Right atrium auricular region (tissue), 2 donors: Measurements from ENCODE around the gene CYB561D2. TPM values are rescaled to one million over a fixed set of nuclear protein-coding genes. Genes with fewer than 3 reads are reported as not detected.

Source experiments
- DNase-seq: peaks from one replicate; pipeline ENCODE4 v3.0.0-alpha.2; 2019; ENCODE audit warnings: low spot score
- H3K27ac ChIP-seq, 2 donors: fragments of 200-600 bp; sonication (generic); 1 replicate in 1 of 2; 2 replicates in 1 of 2; pipeline ENCODE4 v1.5.1; 2016 to 2019
- H3K27me3 ChIP-seq, 2 donors: fragments of 200-600 bp; sonication (generic); one replicate each; pipeline versions ENCODE4 v1.5.1 to v1.6.0; 2017 to 2019
- H3K36me3 ChIP-seq: fragments of 200-600 bp; sonication (generic); one replicate; pipeline ENCODE4 v1.5.1; 2016
- H3K4me1 ChIP-seq, 2 donors: fragments of 200-600 bp; sonication (generic); one replicate each; pipeline versions ENCODE4 v1.5.1 to v1.6.0; 2017 to 2019
- H3K4me3 ChIP-seq, 2 donors: fragments of 200-600 bp; sonication (generic); 1 replicate in 1 of 2; 2 replicates in 1 of 2; pipeline ENCODE4 v1.5.1; 2017 to 2019; ENCODE audit warnings: mild to moderate bottlenecking in 1 of 2, moderate library complexity in 1 of 2
- H3K9me3 ChIP-seq, 2 donors: fragments of 200-600 bp; sonication (generic); one replicate each; pipeline ENCODE4 v1.5.1; 2019
- total RNA-seq, 2 donors: library from RNA; depleted of rRNA; stranded (reverse); fragments of >200 nt; gene quantifications; one replicate each; pipeline ENCODE4 v1.1.0, GENCODE V29; 2016
- TF ChIP-seq, protein P1 (sequence below), 2 donors: fragments of 200-600 bp; sonication (generic); IDR thresholded peaks; one replicate each; pipeline ENCODE4 v1.5.1; 2019; ENCODE audit warnings: antibody characterized with exemption in 2 of 2

CYB561D2 gene
- total RNA-seq, 2 donors from 2014 or later = 11.7 to 11.9 TPM

DNA sequence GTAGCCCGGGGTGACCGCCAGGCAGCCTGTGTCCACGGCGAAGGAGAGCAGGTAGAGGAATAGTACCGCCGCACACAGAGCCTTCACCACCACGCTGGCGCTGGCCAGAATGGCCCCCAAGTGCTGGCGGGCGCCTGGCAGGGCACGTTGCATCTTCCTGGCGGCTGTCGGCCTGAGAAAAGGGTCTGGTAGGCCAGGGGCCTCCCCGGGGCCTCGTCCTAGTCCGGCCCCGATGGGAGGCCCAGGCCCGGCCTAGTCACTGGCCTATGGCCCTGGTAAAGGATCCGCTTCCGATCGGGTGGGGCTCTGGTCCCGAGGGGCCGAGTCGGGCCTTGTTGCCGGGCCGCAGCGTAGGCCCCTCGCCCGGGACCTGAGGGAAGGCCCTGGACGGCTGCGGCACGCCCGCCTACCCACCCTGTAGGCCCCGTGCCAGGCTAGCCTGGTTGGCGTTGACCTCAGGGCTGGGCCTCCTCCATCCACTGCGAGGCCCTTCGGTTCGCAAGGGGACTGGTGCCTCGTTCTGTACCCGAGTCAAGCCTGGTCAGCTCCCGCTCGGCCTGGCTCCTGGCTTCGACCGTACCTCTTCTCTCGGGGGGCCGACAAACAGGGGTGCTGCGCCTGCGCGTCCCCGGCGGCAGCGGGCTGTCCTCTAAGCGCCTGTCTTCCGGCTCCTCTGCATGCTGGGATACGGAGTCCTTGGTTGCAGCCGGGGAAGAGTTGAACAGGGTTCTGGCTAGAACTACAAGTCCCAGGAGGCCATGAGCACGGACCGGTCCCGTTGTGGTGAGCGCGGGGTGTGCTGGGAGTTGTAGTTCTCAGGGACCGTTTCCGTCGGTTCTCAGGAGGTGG is 8.5 kb downstream of the CYB561D2 start, which contains the start of gene TMEM115:
TMEM115 (minus strand) TSS at position 611 of the 849 bp plus-strand sequence; CDS start at position 153, 458 bp downstream.
- TF ChIP-seq, protein P1, sequence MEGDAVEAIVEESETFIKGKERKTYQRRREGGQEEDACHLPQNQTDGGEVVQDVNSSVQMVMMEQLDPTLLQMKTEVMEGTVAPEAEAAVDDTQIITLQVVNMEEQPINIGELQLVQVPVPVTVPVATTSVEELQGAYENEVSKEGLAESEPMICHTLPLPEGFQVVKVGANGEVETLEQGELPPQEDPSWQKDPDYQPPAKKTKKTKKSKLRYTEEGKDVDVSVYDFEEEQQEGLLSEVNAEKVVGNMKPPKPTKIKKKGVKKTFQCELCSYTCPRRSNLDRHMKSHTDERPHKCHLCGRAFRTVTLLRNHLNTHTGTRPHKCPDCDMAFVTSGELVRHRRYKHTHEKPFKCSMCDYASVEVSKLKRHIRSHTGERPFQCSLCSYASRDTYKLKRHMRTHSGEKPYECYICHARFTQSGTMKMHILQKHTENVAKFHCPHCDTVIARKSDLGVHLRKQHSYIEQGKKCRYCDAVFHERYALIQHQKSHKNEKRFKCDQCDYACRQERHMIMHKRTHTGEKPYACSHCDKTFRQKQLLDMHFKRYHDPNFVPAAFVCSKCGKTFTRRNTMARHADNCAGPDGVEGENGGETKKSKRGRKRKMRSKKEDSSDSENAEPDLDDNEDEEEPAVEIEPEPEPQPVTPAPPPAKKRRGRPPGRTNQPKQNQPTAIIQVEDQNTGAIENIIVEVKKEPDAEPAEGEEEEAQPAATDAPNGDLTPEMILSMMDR (IDR thresholded peaks at IDR 0.05) = no peak
- Histone ChIP-seq H3K27ac (peak within 1 kb of the TSS; percentile 89 to 90), H3K27me3 (no peaks in the 10 kb centered on the region), H3K36me3 (peaks cover 19% of the 10 kb centered on the region), H3K4me1 (peaks cover 0 to 52% of the 10 kb centered on the region in 2 donors), H3K4me3 (peak within 1 kb of the TSS; percentile 78 to 90), H3K9me3 (no peaks in the 10 kb centered on the region)
- peak; percentile 97 for DNase-seq

DNA sequence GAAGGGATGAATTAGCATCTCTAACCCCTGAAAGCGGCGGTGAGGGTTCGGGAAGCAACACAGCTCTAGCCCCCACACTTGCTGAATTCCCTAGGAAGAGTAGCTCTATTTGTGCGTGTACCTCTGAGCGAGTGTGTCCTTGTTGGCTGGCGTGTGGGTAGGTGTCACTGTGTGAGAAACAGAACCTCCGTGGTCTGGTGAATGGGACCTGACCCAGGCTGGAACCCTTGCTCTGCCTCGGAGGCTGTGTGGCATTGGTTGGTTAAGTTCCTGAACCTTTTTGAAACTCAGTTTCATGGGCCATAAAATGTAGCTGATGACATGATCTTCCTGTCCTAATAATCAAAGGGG is 9.1 kb downstream of the CYB561D2 start:
- no peak overlapping the region for H3K27ac ChIP-seq
- no peaks in the 10 kb centered on the region for H3K9me3 ChIP-seq
- no peaks in the 10 kb centered on the region for H3K27me3 ChIP-seq
- H3K4me1 ChIP-seq = peaks cover 0 to 55% of the 10 kb centered on the region in 2 donors
- peaks cover 13% of the 10 kb centered on the region for H3K36me3 ChIP-seq
- DNase-seq = no peak
- H3K4me3 ChIP-seq = peak overlapping the region in 1 of 2 donors; percentile 90
- TF ChIP-seq, protein P1 (IDR thresholded peaks at IDR 0.05) = no peak

DNA sequence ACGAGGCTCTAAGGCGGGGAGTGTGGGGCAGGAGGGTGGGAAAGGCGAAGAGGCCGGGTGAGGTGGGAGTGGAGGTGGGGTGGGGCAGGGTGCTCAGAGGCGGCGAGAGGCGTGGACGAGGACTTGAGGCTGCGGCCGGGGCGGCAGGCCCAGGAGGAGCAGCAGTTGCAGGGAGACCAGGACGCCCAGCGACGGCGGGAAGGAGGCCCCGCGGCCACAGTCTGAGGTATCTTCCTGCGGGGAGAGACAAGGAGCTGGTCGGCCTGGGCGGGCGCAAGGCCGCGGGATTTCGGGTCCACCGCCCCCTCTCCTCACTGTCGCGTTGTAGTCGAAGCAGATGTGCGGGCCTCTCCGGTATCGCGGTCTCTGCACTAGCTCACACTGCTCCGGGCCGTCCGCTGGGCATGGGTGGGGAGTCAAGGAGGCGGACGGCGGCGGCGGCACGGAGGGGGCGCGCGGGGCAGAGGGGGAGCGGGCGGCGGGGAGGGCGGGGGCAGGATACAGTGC is 14.0 kb downstream of the CYB561D2 start:
- Histone ChIP-seq H3K4me1 (peaks cover 0 to 17% of the 10 kb centered on the region in 2 donors), H3K36me3 (no peaks in the 10 kb centered on the region), H3K9me3 (no peaks in the 10 kb centered on the region), H3K27me3 (no peaks in the 10 kb centered on the region), H3K27ac (peak overlapping the region in 1 of 2 donors; percentile 48), H3K4me3 (peak overlapping the region; percentile 30 to 58)
- DNase-seq = no peak
- TF ChIP-seq, protein P1 (IDR thresholded peaks at IDR 0.05) = no peak

DNA sequence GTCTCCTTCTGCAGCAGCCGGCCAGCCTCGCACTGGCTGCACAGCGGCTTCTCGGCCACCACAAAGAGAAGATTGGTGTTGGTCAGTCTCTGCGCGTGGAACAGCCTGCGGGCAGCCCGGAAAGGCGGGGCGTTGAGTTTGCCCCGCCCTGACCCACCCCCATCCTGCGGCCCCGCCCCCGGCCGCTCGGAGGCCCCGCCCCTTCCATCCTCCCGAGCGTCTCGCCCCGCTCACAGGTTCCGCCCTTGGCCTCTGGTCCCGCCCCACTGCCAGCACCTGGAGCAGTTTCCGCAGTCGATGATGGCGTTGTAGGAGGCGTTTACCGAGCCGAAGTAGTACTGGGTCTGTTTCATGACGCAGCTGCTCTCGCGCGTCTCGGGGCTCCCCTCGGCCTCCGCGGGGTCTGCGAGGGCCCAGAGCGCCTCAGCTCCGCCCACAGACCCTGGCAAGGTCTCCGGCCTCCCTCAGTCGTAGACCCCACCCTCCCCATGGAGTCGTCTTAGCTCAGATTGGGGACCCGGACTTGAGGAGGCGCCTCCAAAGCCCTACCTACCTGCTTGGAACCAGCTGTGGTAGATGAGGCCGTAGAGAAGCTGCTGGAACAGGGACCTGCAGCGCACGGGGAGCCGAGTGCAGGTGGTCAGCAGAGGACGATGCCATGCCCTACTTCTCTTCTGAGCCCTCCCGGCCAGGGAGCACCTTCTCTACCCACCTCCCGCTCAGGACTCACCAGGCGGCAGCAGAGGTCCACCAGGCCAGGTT is 14.6 kb downstream of the CYB561D2 start:
- H3K27me3 ChIP-seq = no peaks in the 10 kb centered on the region
- peaks cover 0 to 14% of the 10 kb centered on the region in 2 donors for H3K4me1 ChIP-seq
- TF ChIP-seq, protein P1 (IDR thresholded peaks at IDR 0.05) = no peak
- H3K4me3 ChIP-seq = peak overlapping the region; percentile 30 to 58
- peak overlapping the region in 1 of 2 donors; percentile 55 for H3K27ac ChIP-seq
- DNase-seq = peak; percentile 82
- H3K9me3 ChIP-seq = no peaks in the 10 kb centered on the region
- H3K36me3 ChIP-seq = no peaks in the 10 kb centered on the region

DNA sequence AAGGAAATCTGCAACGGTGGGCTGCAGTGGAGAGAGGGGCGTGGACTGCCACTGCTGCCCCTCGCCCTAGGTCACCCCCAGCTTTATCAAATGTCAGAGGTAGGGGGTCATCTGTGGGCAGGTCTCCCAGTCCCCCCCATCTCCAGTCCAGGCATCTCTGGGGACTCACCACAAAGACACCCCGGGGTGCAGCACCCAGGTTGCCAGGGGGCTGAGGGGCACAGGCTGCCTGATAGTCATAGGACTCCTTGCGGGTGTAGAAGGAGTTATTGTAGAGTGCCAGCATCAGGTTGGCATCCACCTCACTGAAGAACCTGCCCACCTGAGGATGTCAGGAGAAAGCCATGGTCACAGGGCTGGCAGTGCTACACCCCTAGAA is 15.2 kb downstream of the CYB561D2 start:
- Histone ChIP-seq H3K27ac (no peak overlapping the region), H3K27me3 (no peaks in the 10 kb centered on the region), H3K36me3 (no peaks in the 10 kb centered on the region), H3K4me3 (no peak overlapping the region), H3K9me3 (no peaks in the 10 kb centered on the region), H3K4me1 (peaks cover 0 to 14% of the 10 kb centered on the region in 2 donors)
- no peak for DNase-seq
- TF ChIP-seq, protein P1 (IDR thresholded peaks at IDR 0.05) = no peak
